K562 (cell line): ENCODE measurements around the gene ANKRD65. TPM values are rescaled to one million over a fixed set of nuclear protein-coding genes. Genes with fewer than 3 reads are reported as not detected.

Experiments used
- ARID1B ChIP-seq: fragments of 450-650 bp; IDR thresholded peaks from 2 replicates; pipeline ENCODE4 v1.6.1; 2016; ENCODE audit warnings: antibody characterized with exemption, mild to moderate bottlenecking, inconsistent platforms
- ATF7 ChIP-seq: fragments of 450-650 bp; IDR thresholded peaks from 2 replicates; pipeline ENCODE4 v1.7.1; 2014; ENCODE audit warnings: mild to moderate bottlenecking, moderate library complexity
- CCAR2 ChIP-seq: fragments of 200-400 bp; formaldehyde crosslinking; IDR thresholded peaks from 2 replicates; pipeline ENCODE4 v1.6.1; 2017; ENCODE audit warnings: mild to moderate bottlenecking, low read depth, low read length
- CHD1 ChIP-seq: fragments of 200-600 bp; sonication (generic); IDR thresholded peaks from one replicate; pipeline ENCODE4 v1.6.1; 2012; ENCODE audit warnings: mild to moderate bottlenecking, moderate library complexity, low read length, inconsistent platforms
- IRF2 ChIP-seq: sonication (generic); formaldehyde crosslinking; IDR thresholded peaks from 2 replicates; pipeline ENCODE4 v1.8.1; 2022; ENCODE audit warnings: mild to moderate bottlenecking, missing genetic modification reagents
- NONO ChIP-seq, 2 experiments: fragments of 200-400 bp in 1 of 2; fragments of 450-650 bp in 1 of 2; formaldehyde crosslinking in 1 of 2; IDR thresholded peaks; 2 replicates each; pipeline ENCODE4 v1.6.1; 2017; ENCODE audit warnings: low read depth in 2 of 2, mild to moderate bottlenecking in 2 of 2, moderate library complexity in 2 of 2, low read length in 1 of 2
- POLR2AphosphoS2 ChIP-seq: IDR thresholded peaks from 2 replicates; pipeline ENCODE4 v1.6.1; 2012; ENCODE audit warnings: low read length, improper control_type of control experiment
- POLR2AphosphoS5 ChIP-seq: IDR thresholded peaks from 2 replicates; pipeline ENCODE4 v1.6.1; 2011; ENCODE audit warnings: mild to moderate bottlenecking, low read depth, low read length, moderate library complexity; ENCODE audit not compliant: control insufficient read depth, insufficient read depth
- POLR2B ChIP-seq: fragments of 450-650 bp; IDR thresholded peaks from 2 replicates; pipeline ENCODE4 v1.6.1; 2018; ENCODE audit warnings: low read depth; ENCODE audit not compliant: partially characterized antibody
- RBM14 ChIP-seq: fragments of 200-400 bp; formaldehyde crosslinking; IDR thresholded peaks from 2 replicates; pipeline ENCODE4 v1.6.1; 2018; ENCODE audit warnings: low read depth, mild to moderate bottlenecking, low read length, moderate library complexity, borderline replicate concordance; ENCODE audit not compliant: insufficient read depth
- TBP ChIP-seq: optimal IDR thresholded peaks from 2 replicates; pipeline ENCODE3; 2011; ENCODE audit warnings: low read depth, low read length, improper control_type of control experiment
- TEAD1 ChIP-seq, 2 experiments: fragments of 450-650 bp in 1 of 2; sonication (generic) in 1 of 2; formaldehyde crosslinking; IDR thresholded peaks; 2 replicates each; pipeline versions ENCODE4 v1.4.0 to v1.8.0; 2020 to 2022; ENCODE audit warnings: mild to moderate bottlenecking in 2 of 2, missing genetic modification reagents in 1 of 2
- ZBTB8A ChIP-seq: fragments of 450-650 bp; IDR thresholded peaks from 2 replicates; pipeline ENCODE4 v1.6.1; 2018; ENCODE audit warnings: mild to moderate bottlenecking, moderate library complexity; ENCODE audit not compliant: partially characterized antibody
- ZFX ChIP-seq: sonication (generic); formaldehyde crosslinking; IDR thresholded peaks from 2 replicates; pipeline ENCODE4 v1.8.0; 2022; ENCODE audit warnings: mild to moderate bottlenecking, missing genetic modification reagents, moderate library complexity
- ZNF12 ChIP-seq: sonication (generic); formaldehyde crosslinking; IDR thresholded peaks from 2 replicates; pipeline ENCODE4 v1.4.0; 2020; ENCODE audit warnings: mild to moderate bottlenecking, missing genetic modification reagents
- ZNF41 ChIP-seq: fragments of 250-450 bp; sonication (Bioruptor Pico); conservative IDR thresholded peaks from 2 replicates; pipeline ENCODE4 v1.4.0; 2020; ENCODE audit warnings: mild to moderate bottlenecking
- ZNF551 ChIP-seq: fragments of 250-450 bp; sonication (Bioruptor Pico); IDR thresholded peaks from 2 replicates; pipeline ENCODE4 v1.5.0; 2021; ENCODE audit warnings: mild to moderate bottlenecking, moderate library complexity
- ZNF586 ChIP-seq: fragments of 450-650 bp; formaldehyde crosslinking; conservative IDR thresholded peaks from 2 replicates; pipeline ENCODE4 v1.4.0; 2020; ENCODE audit warnings: mild to moderate bottlenecking, moderate library complexity
- polyA plus RNA-seq, 8 experiments: library from polyadenylated mRNA; depleted of rRNA in 4 of 8; stranded (reverse) in 5 of 8; unstranded in 3 of 8; fragments of >200 nt; fragmentation: Nextera tagmentation in 2 of 8; fragmentation: Illumina TruSeq in 1 of 8; extraction: Ambion mirVana in 2 of 8; extraction: Trizol in 1 of 8; gene quantifications; 2 replicates each; pipeline versions ENCODE4 v1.2.1 to v1.2.3, GENCODE V29; 2011 to 2014; ENCODE audit warnings: inconsistent platforms in 1 of 8, missing spikeins in 1 of 8
- total RNA-seq, 7 experiments: library from RNA; depleted of rRNA in 6 of 7; stranded (reverse); fragments of >200 nt in 6 of 7; fragmentation: Illumina TruSeq in 2 of 7; extraction: Trizol in 2 of 7; gene quantifications; 2 replicates each; pipeline versions ENCODE4 v1.2.1 to v1.2.3, GENCODE V29; 2011 to 2021; ENCODE audit warnings: low replicate concordance in 1 of 7
- TF ChIP-seq, protein P1 (sequence below): fragments of 450-650 bp; formaldehyde crosslinking; conservative IDR thresholded peaks from 2 replicates; pipeline ENCODE4 v1.4.0; 2022; ENCODE audit warnings: mild to moderate bottlenecking, missing genetic modification characterization
- TF ChIP-seq, protein P2 (sequence below): sonication (generic); formaldehyde crosslinking; IDR thresholded peaks from 2 replicates; pipeline ENCODE4 v1.8.0; 2023; ENCODE audit warnings: mild to moderate bottlenecking, missing genetic modification reagents
- TF ChIP-seq, protein P3 (sequence below): fragments of 450-650 bp; formaldehyde crosslinking; IDR thresholded peaks from 2 replicates; pipeline ENCODE4 v1.4.0; 2022; ENCODE audit warnings: missing genetic modification characterization
- TF ChIP-seq, protein P4 (sequence below): fragments of 450-650 bp; IDR thresholded peaks from 2 replicates; pipeline ENCODE4 v1.7.0; 2016; ENCODE audit warnings: borderline replicate concordance

Gene ANKRD65
- total and polyA plus RNA-seq, 9 of the 15 experiments (the other 6 are each of a cell fraction or from before 2014, with no cell fraction given), result not detected

DNA sequence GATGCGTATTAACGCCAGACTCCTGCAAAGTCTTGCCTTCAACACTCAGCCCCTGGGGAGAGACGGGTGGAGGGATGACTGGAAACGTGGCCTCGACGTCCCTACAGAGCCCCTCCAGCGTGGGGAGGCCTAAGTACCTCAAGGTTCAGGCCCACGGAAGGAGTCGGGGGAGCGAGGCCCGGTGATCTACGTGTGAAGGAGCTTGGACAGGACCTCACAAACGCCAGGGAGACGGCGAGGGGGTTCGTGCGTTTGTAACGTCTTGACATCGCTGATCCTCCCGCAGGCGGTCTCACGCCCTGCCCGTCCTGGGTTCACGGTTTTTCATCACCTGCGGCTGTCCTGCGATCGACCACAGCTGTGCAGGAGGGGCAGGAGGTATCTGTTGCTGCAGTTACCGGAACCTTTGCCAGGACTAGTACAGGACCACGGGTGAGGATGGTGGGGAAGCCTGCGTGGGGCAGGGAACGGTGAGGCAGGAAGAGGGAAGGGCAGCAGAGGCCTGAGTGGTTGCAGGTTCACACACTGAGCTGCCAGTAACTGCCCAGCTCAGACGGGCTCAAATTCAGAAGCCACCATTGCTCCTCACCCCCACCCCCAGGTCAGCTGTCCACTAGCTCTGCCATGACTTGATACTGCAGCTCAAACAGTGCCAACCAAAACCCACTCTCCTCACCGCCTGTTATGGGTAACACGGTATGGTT is 21.1 kb downstream of the ANKRD65 start (continued):
- TF ChIP-seq NONO (IDR thresholded peaks at IDR 0.05; ENCODE audit: low read depth in 2 of 2, low read length in 1 of 2) (0 out of 4 replicates have a peak, but pooled peaks of 1 of the 2 experiments have one; percentile 6), TBP (no peak), POLR2B (peak; percentile 54), ZNF12 (CRISPR knock-in tag) (peak; percentile 51; the same call in 1 of the 2 replicates), ZNF551 (CRISPR knock-in tag) (no peak), TEAD1 (CRISPR knock-in tag; IDR thresholded peaks at IDR 0.05) (0 out of 4 replicates have a peak, but pooled peaks of 1 of the 2 experiments have one; percentile 20), ZBTB8A (no peak), ZNF41 (no peak), POLR2AphosphoS5 (peak; percentile 61; the same call in 1 of the 2 replicates), ZNF586 (CRISPR knock-in tag) (no peak), ARID1B (0 out of 2 replicates have a peak, but pooled peaks have one; percentile 21), IRF2 (CRISPR knock-in tag) (0 out of 2 replicates have a peak, but pooled peaks have one; percentile 69), POLR2AphosphoS2 (no peak; the same call in none of the 2 replicates), ZFX (CRISPR knock-in tag) (peak; percentile 37; the same call in 1 of the 2 replicates), CHD1 (peak; percentile 74), ATF7 (no peak), RBM14 (0 out of 2 replicates have a peak, but pooled peaks have one; percentile 2), CCAR2 (no peak)
- TF ChIP-seq, protein P1, sequence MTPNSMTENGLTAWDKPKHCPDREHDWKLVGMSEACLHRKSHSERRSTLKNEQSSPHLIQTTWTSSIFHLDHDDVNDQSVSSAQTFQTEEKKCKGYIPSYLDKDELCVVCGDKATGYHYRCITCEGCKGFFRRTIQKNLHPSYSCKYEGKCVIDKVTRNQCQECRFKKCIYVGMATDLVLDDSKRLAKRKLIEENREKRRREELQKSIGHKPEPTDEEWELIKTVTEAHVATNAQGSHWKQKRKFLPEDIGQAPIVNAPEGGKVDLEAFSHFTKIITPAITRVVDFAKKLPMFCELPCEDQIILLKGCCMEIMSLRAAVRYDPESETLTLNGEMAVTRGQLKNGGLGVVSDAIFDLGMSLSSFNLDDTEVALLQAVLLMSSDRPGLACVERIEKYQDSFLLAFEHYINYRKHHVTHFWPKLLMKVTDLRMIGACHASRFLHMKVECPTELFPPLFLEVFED (CRISPR knock-in tag), result peak; percentile 12; the same call in 1 of the 2 replicates
- TF ChIP-seq, protein P2, sequence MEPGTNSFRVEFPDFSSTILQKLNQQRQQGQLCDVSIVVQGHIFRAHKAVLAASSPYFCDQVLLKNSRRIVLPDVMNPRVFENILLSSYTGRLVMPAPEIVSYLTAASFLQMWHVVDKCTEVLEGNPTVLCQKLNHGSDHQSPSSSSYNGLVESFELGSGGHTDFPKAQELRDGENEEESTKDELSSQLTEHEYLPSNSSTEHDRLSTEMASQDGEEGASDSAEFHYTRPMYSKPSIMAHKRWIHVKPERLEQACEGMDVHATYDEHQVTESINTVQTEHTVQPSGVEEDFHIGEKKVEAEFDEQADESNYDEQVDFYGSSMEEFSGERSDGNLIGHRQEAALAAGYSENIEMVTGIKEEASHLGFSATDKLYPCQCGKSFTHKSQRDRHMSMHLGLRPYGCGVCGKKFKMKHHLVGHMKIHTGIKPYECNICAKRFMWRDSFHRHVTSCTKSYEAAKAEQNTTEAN, result 0 out of 2 replicates have a peak, but pooled peaks have one; percentile 38
- TF ChIP-seq, protein P3, sequence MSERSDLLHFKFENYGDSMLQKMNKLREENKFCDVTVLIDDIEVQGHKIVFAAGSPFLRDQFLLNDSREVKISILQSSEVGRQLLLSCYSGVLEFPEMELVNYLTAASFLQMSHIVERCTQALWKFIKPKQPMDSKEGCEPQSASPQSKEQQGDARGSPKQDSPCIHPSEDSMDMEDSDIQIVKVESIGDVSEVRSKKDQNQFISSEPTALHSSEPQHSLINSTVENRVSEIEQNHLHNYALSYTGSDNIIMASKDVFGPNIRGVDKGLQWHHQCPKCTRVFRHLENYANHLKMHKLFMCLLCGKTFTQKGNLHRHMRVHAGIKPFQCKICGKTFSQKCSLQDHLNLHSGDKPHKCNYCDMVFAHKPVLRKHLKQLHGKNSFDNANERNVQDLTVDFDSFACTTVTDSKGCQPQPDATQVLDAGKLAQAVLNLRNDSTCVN, result 0 out of 2 replicates have a peak, but pooled peaks have one; percentile 45
- TF ChIP-seq, protein P4, sequence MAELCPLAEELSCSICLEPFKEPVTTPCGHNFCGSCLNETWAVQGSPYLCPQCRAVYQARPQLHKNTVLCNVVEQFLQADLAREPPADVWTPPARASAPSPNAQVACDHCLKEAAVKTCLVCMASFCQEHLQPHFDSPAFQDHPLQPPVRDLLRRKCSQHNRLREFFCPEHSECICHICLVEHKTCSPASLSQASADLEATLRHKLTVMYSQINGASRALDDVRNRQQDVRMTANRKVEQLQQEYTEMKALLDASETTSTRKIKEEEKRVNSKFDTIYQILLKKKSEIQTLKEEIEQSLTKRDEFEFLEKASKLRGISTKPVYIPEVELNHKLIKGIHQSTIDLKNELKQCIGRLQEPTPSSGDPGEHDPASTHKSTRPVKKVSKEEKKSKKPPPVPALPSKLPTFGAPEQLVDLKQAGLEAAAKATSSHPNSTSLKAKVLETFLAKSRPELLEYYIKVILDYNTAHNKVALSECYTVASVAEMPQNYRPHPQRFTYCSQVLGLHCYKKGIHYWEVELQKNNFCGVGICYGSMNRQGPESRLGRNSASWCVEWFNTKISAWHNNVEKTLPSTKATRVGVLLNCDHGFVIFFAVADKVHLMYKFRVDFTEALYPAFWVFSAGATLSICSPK, result no peak
